HG02588 (cell line): ENCODE results near the gene CTDSPL2.
"Not testable (repeated sequence)": the region's sequence is repeated elsewhere in the genome, so short reads cannot be mapped to it uniquely, and the experiment has no call there.

ENCODE experiments used
- ATAC-seq: cut with Tn5 transposase; IDR thresholded peaks from one replicate; pipeline ENCODE4 v1.9.1; 2021; ENCODE audit warnings: mild to moderate bottlenecking, moderate library complexity; ENCODE audit not compliant: unreplicated experiment

The CTDSPL2 gene

GRCh38 chr15:44426975-44427755 lies at the start of gene CTDSPL2:
Gene CTDSPL2, plus strand, starts transcription at chr15:44427629. Its CDS starts 31,386 bp downstream, at chr15:44459015.
- peak; percentile 94 for ATAC-seq

DNA sequence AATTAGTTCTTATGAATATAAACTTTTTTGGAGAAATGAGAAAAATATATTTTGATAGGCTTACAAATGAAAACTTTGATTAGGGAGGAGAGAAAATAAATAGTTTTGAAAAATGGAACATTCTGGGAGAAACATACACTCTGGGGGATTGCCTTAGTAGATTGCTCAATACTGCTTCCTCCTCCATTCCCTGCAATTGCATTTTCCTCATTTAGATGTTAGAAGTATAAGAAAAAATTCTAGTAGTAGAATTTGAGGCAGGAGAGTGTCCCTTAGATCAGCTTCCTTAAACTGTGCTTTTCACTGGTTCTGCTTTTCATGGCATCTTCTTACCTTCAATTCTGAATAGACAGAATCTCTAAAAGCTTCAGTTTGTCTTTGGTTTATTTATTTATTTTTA lies 46.2 kb upstream of the CTDSPL2 start:
- no peak for ATAC-seq

DNA sequence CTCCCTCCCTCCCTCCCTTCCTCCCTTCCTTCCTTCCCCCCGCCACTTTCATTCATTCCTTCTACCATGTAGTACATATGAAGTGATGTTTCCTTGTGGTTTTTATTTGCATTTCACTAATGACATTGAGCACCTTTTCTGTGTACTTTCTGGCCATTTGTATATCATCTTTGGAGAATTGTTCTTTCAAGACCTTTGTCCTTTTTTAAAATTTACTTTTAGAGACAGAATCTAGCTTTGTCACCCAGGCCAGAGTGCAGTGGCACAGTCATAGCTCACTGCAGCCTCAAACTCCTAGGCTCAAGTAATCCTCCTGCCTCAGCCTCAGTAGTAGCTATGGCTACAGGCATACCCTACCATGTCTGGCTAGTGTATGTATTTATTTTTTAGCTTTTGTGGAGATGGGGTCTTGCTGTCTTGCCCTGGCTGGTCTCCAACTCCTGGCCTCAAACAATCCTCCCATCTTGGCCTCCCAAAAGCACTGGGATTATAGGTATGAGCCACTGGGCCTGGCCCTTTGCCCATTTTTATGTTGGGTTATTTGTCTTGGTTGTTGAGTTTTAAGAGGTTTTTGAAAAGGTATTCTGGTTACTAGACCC lies 42.0 kb upstream of the CTDSPL2 start:
- no peak for ATAC-seq

GRCh38 chr15:44394062-44394461 lies 33.4 kb upstream of the CTDSPL2 start:
- no peak for ATAC-seq

DNA sequence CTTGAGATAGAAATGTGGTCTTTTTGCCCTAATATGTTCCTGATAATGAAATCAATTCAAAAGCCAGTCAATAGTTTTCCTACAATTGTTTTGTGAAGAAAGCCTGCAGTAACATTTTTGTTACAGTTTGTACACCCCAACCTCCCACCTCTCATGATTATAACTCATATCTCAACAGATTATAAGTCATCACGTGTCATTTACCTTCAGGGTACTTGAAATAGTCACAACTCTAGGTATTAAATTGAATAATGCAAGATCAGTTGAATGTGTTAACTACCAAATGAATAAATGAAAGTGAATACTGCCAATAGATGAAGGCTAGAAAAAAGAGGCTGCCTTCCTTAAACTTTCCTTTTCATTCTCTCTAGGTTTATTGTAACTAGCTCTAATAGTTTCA lies 32.9 kb upstream of the CTDSPL2 start:
- ATAC-seq = no peak

GRCh38 chr15:44397869-44398268 lies 29.6 kb upstream of the CTDSPL2 start:
- no peak for ATAC-seq

- no peak for ATAC-seq
Measured at GRCh38 chr15:44414001-44414400, 13.4 kb upstream of the CTDSPL2 start.

DNA sequence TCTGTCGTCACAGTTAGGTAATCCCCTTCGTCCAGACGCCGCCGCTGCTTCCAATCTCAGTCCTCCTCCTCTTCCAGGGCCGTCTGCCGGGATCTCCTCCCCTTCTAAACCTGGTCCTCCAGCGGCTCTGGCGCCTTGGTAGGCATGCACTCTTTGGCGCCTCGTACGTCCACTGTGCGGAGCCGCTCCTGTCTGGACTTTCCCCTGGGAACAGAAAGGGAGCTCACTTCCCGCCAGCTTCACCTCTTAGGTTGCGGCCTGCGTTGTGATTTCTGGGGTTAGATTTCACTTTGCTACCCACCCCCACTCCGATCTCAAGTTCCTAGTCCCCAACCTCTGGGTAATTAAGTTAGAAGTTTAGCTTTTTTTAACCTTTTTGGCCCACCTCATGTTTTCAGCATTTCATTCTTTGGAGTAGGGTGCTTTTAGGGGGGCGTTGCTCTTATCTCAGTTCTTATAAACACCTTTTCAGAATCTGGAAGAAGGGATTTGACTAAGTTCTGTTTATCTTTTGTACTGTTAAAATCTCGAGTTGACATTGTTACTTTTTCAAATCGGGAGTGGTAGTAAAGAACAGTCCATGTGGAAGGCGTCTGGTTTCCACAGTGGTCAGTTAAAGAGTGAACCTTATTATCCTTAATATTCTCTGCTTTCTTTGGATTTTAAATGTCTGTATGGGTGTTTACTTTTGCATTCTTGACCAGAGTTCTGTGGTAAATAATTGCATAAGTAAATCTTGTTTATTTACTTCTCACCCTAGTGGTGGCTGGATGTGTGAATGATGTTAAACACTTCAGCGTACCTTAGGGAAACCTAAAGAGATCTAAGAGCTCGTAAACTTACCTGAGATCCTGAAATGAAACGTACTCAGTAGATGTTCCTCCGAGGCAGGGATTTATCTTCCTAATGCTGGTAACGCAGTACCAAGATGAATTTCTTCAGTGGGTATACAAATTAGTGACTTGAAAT lies 611 bp downstream of the CTDSPL2 start:
- ATAC-seq = peak; percentile 2

- no peak for ATAC-seq
Measured at GRCh38 chr15:44435893-44436667, 8.7 kb downstream of the CTDSPL2 start.

GRCh38 chr15:44438402-44438801 lies 11.0 kb downstream of the CTDSPL2 start:
- ATAC-seq = no peak

GRCh38 chr15:44441095-44441501 lies 13.7 kb downstream of the CTDSPL2 start:
- ATAC-seq = no peak

DNA sequence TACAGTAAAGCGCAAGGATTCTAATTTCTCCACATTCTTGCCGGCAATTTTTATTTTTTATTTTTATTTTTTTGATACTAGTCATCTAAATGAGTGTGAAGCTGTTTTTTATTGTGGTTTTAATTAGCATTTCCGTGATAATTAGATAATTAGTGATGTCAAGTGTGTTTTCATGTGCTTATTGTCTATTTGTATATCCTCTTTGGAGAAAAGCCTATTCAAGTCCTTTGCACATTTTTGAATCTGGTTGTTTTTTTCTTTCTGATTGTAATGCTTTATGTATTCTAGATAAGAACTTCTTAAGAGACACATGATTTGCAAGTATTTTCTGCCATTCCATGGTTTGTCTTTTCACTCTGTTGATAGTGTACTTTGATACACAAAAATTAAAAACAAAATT lies 16.1 kb downstream of the CTDSPL2 start:
- no peak for ATAC-seq

GRCh38 chr15:44447772-44448376 lies 20.4 kb downstream of the CTDSPL2 start:
- no peak for ATAC-seq

- ATAC-seq = no peak
Measured at GRCh38 chr15:44450172-44450571, 22.7 kb downstream of the CTDSPL2 start.

- ATAC-seq = not testable (repeated sequence)
Measured at GRCh38 chr15:44453578-44454283, 26.3 kb downstream of the CTDSPL2 start.

DNA sequence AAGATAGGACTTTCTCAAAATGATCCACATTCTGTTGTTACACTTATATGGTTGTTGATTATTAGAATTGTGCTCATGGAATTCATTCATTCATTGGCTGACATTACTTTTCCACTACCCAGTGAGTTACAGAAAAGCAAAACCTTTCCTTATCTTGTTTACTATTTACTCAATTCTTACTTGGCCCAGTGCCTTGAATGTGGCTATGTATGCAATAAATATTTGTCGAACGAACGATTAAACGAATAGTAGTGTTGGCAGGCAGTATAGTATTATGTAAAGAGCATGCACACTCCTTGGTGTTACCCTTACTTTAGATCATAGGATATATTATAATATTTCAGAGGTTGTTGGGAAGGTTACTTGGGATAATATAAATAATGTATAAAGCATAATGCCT lies 31.0 kb downstream of the CTDSPL2 start:
- no peak for ATAC-seq

GRCh38 chr15:44468709-44469385 lies 41.4 kb downstream of the CTDSPL2 start:
- ATAC-seq = no peak

DNA sequence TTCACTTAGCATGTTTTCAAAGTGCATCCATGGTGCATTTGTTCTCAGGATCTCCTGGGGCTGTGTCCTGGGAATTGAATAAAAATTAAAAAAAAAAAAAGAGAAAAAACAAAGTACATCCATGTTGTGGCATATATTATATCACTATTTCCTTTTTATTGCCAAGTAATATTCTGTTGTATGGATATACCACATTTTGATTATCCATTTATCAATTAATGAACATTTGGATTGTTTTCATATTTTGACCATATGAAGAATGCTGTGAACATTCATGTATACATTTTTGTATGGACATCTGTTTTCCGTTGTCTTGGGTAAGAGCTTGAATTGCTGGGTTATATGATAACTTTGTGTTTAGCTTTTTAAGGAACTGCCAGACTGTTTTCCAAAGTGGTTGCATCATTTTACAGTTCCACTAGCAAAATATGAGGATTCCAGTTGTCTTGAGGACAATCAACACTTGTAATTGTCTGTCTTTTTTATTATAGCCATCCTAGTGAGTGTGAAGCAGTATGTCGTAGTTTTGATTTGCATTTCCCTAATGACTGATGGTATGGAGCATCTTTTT lies 44.5 kb downstream of the CTDSPL2 start:
- ATAC-seq = no peak

- no peak for ATAC-seq
Measured at GRCh38 chr15:44479343-44479742, 51.9 kb downstream of the CTDSPL2 start.
